Adipocyte (in vitro differentiated cells): Measurements from ENCODE around the gene TTPAL.

ENCODE experiments used
- DNase-seq: peaks from one replicate; pipeline ENCODE4 v3.0.0-alpha.2; 2015; ENCODE audit warnings: low read depth
- H3K27me3 ChIP-seq: replicated peaks from 2 replicates; pipeline ENCODE4 v1.7.0; 2013; ENCODE audit warnings: mild to moderate bottlenecking, low read length, moderate library complexity; ENCODE audit not compliant: control insufficient read depth, insufficient read depth
- H3K36me3 ChIP-seq: 2 replicates; pipeline ENCODE4 v1.7.0; 2013; ENCODE audit warnings: low read length, mild to moderate bottlenecking, moderate library complexity; ENCODE audit not compliant: control insufficient read depth, insufficient read depth, severe bottlenecking
- H3K4me1 ChIP-seq: 2 replicates; pipeline ENCODE4 v1.7.0; 2013; ENCODE audit warnings: mild to moderate bottlenecking, low read length, moderate library complexity; ENCODE audit not compliant: control insufficient read depth, insufficient read depth
- H3K4me3 ChIP-seq: 2 replicates; pipeline ENCODE4 v1.7.0; 2013; ENCODE audit warnings: mild to moderate bottlenecking, low read length, moderate library complexity
- H3K9ac ChIP-seq: 2 replicates; pipeline ENCODE4 v1.7.0; 2013; ENCODE audit warnings: mild to moderate bottlenecking, low read length, moderate library complexity
- H3K9me3 ChIP-seq: 2 replicates; pipeline ENCODE4 v1.7.0; 2013; ENCODE audit warnings: mild to moderate bottlenecking, low read length, moderate library complexity; ENCODE audit not compliant: control insufficient read depth

TTPAL gene

DNA sequence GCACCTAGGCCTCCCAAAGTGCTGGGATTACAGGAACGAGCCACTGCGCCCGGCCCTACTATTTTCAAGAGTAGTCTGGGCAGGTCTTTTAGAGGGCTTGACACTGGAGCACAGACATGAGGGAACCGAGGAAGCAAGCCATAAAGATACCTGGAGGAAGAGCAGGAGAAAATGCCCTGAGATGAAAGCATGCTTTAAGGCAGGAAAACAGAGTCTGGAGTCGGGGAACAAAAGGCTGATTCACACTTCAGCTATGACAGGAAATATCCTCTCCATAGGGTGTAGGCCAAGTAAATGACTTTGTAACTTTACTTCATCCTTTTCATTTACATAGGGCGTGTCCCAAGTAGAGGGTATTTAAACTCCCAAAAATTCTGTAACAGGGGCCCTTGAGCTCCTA, 50.5 kb downstream of the TTPAL start:
- peak; percentile 25 for DNase-seq
- no peaks in the 10 kb centered on the region for H3K27me3 ChIP-seq
- H3K4me3 ChIP-seq = no peak overlapping the region
- no peaks in the 10 kb centered on the region for H3K9me3 ChIP-seq
- peaks cover 7% of the 10 kb centered on the region for H3K4me1 ChIP-seq
- H3K36me3 ChIP-seq = no peaks in the 10 kb centered on the region
- no peak overlapping the region for H3K9ac ChIP-seq

DNA sequence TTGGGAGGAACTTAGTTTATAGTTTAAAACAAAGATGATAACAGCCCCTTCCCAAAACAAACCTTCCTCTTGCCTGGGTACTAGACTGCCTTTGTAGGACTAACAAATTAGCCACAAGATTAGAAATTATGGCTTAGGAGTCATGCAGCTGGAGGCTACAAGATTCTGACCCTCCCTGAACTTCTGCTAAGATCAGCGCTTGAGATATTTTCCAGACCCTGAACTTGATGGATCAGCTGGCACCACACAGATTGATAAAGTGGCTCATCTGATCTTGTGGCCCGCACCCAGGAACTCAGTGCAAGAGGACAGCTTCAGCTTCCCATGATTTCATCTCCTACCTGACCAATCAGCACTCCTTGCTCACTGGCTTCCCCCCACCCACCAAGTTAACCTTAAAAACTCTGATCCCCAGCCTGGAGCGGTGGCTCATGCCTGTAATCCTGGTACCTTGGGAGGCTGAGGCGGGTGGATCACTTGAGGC, 52.1 kb downstream of the TTPAL start:
- Histone ChIP-seq H3K9ac (no peak overlapping the region), H3K27me3 (no peaks in the 10 kb centered on the region), H3K4me3 (no peak overlapping the region), H3K36me3 (no peaks in the 10 kb centered on the region), H3K4me1 (peaks cover 12% of the 10 kb centered on the region), H3K9me3 (no peaks in the 10 kb centered on the region)
- no peak for DNase-seq

DNA sequence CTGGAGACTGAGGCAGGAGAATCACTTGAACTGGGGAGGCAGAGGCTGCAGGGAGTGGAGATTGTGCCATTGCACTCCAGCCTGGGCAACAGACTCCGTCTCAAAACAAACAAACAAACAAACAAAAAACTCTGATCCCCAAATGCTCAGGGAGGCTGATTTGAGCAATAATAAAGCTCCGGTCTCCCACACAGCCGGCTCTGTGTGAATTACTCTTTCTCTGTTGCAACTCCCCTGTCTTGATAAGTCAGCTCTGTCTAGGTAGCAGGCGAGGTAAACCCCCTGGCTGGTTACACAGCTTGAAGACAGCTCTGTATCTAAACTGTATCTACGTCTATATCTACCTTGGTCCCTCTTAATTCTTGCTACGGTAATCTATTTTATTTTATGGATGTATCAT, 52.6 kb downstream of the TTPAL start:
- no peak overlapping the region for H3K4me3 ChIP-seq
- H3K4me1 ChIP-seq = peaks cover 15% of the 10 kb centered on the region
- H3K9me3 ChIP-seq = no peaks in the 10 kb centered on the region
- H3K9ac ChIP-seq = no peak overlapping the region
- no peak for DNase-seq
- no peaks in the 10 kb centered on the region for H3K36me3 ChIP-seq
- H3K27me3 ChIP-seq = no peaks in the 10 kb centered on the region

DNA sequence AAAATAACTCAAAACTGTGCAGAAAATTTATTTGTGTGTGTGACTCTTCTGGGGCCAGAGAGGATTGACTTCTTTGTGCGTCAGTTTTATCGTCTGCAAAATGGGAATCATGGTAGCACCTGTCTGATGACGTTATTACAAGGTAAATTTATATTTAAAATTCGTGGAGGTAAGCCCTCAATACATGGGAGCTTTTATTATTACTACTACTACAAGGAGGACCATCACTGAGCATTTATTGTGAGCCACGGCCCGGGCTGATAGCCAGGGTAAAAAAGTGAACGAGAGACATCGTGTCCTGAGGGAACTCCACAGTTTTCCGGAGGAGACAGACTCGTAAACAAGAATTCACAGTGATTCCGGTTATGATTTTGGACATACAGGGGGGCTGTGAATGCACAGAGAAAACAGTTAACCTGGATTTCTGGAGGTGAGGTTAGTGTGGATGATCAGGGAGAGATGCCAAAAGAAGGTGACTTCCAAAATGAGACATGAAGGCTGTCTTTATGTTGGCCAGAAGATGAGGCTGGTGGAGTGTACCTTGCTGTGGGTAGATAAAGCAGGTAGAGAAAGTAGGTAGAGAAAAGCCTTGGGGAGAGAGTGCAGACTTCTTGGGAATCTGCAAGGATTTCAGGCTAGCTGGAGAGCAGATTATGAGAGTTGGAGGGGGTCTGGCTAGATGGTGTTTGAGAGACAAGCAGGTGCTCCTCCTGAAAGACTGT, 56.7 kb downstream of the TTPAL start:
- peak; percentile 27 for DNase-seq
- H3K4me1 ChIP-seq = peaks cover 15% of the 10 kb centered on the region

DNA sequence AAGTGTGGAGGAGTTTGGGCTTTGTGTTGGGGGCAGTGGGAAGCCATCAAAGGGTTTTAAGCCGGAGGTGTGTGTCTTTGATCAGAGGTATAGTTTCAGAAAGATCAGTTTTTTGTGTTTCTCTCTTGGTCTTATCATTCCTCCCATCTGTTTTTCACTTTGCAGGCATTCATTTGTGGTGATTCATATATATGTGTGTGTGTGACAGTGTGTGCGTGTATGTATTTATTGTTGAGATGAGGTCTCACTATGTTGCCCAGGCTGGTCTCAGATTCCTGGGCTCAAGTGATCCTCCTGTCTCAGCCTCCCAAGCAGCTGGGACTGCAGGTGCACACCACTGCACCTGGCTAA, 57.3 kb downstream of the TTPAL start:
- Histone ChIP-seq H3K4me3 (peak overlapping the region; percentile 91), H3K27me3 (no peaks in the 10 kb centered on the region), H3K36me3 (no peaks in the 10 kb centered on the region), H3K4me1 (peaks cover 15% of the 10 kb centered on the region), H3K9me3 (no peaks in the 10 kb centered on the region), H3K9ac (peak overlapping the region; percentile 93)
- DNase-seq = peak; percentile 51

More for the DNA sequence above, 56.7 kb downstream of the TTPAL start:
- Histone ChIP-seq H3K27me3 (no peaks in the 10 kb centered on the region), H3K9me3 (no peaks in the 10 kb centered on the region), H3K9ac (peak overlapping the region; percentile 93), H3K36me3 (no peaks in the 10 kb centered on the region), H3K4me3 (peak overlapping the region; percentile 91)

DNA sequence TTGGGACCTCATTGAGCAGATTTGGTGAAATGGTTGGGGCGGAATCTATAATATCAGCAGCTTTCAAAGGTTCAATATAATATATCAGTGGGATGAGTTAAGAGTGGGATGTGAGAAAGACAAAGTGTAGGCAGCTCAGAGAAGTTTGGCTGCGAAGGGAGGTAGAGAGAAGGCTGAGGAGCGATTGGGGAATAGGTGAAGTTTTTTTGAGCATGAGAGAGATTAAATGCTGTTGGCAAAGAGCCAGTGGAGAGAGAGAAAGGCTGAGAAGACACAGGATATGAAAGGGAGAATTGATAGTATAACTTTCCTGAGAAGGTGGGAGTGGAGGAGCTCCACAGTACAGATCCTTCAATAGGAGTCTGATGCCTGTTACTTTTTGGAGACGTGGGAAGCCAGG, 58.3 kb downstream of the TTPAL start:
- Histone ChIP-seq H3K36me3 (no peaks in the 10 kb centered on the region), H3K9ac (no peak overlapping the region), H3K9me3 (no peaks in the 10 kb centered on the region), H3K27me3 (no peaks in the 10 kb centered on the region), H3K4me1 (peaks cover 15% of the 10 kb centered on the region), H3K4me3 (no peak overlapping the region)
- no peak for DNase-seq

DNA sequence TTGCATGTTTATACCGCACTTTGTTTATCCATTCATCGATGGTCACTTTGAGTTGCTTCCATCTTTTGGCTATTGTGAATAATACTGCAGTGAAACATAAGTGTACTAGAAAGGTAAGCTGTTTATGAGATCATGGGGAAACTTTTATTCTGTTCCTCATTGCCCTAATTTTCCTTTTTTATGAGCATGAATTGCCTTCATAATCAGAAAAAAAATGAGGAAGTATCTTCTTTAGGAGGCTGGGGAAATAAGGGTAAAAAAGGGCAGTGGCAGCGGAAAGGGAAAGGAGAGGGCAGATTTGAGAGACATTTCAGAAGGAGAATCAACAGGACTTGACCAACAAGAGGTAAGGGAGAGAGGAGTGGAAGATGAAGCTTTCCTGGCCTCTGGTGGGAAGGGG, 60.5 kb downstream of the TTPAL start:
- H3K4me1 ChIP-seq = peaks cover 21% of the 10 kb centered on the region
- DNase-seq = no peak
- no peaks in the 10 kb centered on the region for H3K27me3 ChIP-seq
- H3K9me3 ChIP-seq = no peaks in the 10 kb centered on the region
- no peak overlapping the region for H3K4me3 ChIP-seq
- no peak overlapping the region for H3K9ac ChIP-seq
- no peaks in the 10 kb centered on the region for H3K36me3 ChIP-seq

DNA sequence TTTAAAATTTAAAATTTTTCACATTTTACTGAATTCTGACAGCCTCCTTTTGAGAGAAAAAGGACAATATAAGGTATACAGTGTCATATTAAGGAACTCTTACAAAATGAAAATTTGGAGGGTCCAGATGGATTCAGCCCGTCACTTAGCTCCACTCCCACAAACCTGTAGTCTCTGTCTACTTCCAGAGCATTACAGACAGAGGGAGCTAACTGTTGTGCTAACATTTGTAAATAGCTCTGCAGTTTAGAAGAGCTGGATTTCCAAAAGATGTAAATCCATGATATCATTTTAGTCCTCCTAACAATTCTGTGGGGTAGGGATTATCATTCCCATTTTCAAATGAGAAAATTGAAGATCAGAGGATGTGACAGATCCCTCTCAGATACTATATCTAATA, 62.3 kb downstream of the TTPAL start:
- peak; percentile 41 for DNase-seq
- no peaks in the 10 kb centered on the region for H3K36me3 ChIP-seq
- no peak overlapping the region for H3K9ac ChIP-seq
- no peaks in the 10 kb centered on the region for H3K27me3 ChIP-seq
- H3K4me3 ChIP-seq = no peak overlapping the region
- H3K4me1 ChIP-seq = peaks cover 22% of the 10 kb centered on the region
- H3K9me3 ChIP-seq = no peaks in the 10 kb centered on the region

DNA sequence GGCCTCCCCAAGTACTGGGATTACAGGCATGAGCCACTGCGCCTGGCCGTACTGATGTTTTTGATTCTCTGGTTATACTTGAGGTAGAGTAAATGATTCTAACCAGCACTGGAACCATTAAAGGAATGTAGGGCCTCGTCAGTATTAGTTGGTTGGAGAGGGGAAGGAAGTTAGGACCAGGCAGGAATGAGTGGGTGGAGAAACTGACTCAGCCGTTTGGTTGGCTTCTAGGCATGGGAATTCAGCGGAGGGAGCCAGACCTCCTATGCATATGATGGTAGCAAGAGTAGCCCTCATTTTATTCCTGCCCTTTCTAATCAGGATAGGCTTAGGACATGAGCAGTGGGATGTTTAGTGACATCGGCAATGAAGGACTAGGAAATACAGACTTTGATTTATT, 65.2 kb downstream of the TTPAL start:
- Histone ChIP-seq H3K4me1 (peaks cover 24% of the 10 kb centered on the region), H3K27me3 (no peaks in the 10 kb centered on the region), H3K4me3 (no peak overlapping the region), H3K9ac (no peak overlapping the region), H3K9me3 (no peaks in the 10 kb centered on the region), H3K36me3 (no peaks in the 10 kb centered on the region)
- DNase-seq = peak; percentile 39

DNA sequence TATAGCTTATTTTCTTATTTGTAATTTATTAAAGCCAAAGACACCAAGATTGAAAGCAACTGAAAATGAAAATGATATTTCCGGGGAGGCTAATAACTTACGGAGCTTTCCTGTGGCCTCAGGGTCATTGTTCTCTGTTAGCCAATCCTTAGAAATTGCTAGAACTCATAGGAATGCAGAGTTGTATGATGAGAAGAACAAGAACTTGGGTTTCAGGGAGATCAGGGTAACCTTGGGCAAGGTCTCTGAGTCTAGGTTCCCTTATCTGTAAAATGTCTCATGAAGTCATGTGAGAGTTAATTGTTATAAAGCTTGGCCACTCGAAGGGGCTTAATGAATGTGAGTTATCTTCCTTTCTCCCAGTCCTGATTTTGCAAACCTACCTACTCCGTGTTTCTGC, 66.3 kb downstream of the TTPAL start:
- Histone ChIP-seq H3K9ac (peak overlapping the region; percentile 23), H3K36me3 (no peaks in the 10 kb centered on the region), H3K4me3 (peak overlapping the region; percentile 44)

DNA sequence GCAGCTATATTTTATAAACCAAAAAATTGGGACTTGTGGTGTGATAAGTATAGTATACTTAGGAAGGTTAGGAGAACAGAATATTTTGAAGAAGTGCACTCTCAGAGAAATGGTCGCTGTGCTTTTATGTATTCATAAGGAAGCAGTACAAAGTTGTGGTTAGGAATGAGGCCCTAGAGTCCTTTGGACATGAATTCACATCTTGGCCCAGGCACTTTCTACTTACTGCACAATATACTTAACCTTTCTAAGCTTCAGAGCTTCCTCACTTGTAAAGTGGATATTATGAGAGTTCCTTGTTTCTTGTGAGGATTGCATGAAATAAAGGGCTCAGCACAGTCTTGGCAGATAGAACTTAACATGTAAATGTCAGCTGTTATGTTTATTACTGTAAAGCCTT, 67.2 kb downstream of the TTPAL start:
- DNase-seq = no peak
- peaks cover 25% of the 10 kb centered on the region for H3K4me1 ChIP-seq
- H3K9me3 ChIP-seq = no peaks in the 10 kb centered on the region
- H3K27me3 ChIP-seq = no peaks in the 10 kb centered on the region
- H3K4me3 ChIP-seq = no peak overlapping the region
- H3K36me3 ChIP-seq = no peaks in the 10 kb centered on the region
- H3K9ac ChIP-seq = no peak overlapping the region

More for the DNA sequence above, 66.3 kb downstream of the TTPAL start:
- peaks cover 24% of the 10 kb centered on the region for H3K4me1 ChIP-seq
- no peak for DNase-seq
- H3K27me3 ChIP-seq = no peaks in the 10 kb centered on the region
- no peaks in the 10 kb centered on the region for H3K9me3 ChIP-seq

DNA sequence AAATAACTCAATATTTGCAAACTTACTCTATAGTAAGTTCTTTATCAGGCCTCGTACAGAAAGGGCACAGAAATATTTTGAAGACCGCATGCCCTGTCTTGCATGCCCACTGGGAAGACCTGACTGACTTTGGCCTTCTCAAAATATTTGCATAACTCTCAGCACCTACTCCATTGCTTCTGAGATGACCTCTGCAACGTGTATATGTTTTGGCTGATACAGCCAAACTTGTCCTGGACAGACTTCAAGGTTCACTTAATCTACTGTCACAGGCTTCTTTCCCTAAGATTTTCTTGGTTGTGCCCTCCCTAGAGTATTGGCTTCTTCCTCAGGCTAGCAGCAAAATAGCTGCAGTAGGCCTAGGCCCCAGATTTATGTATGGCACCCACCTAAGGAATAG, 67.7 kb downstream of the TTPAL start:
- H3K4me3 ChIP-seq = no peak overlapping the region
- DNase-seq = no peak
- H3K4me1 ChIP-seq = peaks cover 29% of the 10 kb centered on the region
- H3K27me3 ChIP-seq = no peaks in the 10 kb centered on the region
- no peak overlapping the region for H3K9ac ChIP-seq
- H3K9me3 ChIP-seq = no peaks in the 10 kb centered on the region
- H3K36me3 ChIP-seq = no peaks in the 10 kb centered on the region
